ENCODE measurements around the gene ITGA2.

ITGA2 gene

DNA sequence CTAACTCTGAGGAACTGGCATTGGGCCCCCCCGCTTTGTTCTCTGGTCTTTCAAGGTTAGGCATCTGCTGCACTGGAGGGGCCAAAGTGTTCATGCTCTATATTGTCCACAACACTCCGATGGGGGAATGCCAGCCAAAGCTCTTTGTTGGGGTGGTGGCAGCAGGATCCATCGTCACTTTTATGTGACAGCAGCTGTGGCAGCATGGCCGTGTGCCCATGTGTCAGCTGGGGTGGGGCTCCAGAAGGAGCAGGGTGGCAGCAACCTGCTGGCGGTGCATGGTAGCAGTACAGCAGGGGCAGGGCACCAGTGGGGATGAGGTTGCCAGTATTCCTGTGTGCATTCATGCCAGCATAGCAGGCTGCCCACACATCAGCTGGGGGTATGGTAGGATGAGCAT is 28.2 kb downstream of the ITGA2 start:
- DNase-seq (ENCODE audit: insufficient read length, low spot score): no peak
- no peak for FAIRE-seq

DNA sequence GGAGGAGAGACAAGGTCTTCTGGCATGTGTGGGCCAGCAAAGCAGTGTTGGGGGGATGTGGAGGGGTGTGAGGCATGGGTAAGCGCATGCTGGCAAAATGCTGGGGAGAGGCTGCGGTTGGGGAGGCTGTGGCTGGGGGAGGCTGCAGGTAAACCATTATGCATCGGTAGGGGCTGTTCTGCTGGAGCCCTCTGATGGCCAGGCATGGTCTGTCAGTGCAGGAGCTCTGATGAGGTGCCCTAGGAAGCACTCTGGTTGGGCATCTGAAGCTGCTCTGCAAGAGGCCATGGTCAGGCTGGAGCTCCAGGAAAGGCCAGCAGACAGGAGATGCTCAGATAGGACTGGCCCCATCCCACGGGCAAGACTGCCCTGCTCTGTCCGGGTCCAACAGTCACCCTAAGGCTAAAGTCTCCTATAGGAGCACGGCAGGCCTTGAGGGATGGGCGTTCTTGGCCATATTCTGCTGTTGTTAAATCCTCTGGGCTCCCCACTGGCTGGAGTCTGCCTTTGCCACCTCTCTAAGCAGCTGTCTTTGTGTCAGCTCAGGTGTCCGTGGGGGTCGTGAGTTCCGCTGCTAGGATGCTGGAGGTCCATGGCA is 28.7 kb downstream of the ITGA2 start:
- FAIRE-seq (no peak), DNase-seq (ENCODE audit: insufficient read length, low spot score) (no peak)

DNA sequence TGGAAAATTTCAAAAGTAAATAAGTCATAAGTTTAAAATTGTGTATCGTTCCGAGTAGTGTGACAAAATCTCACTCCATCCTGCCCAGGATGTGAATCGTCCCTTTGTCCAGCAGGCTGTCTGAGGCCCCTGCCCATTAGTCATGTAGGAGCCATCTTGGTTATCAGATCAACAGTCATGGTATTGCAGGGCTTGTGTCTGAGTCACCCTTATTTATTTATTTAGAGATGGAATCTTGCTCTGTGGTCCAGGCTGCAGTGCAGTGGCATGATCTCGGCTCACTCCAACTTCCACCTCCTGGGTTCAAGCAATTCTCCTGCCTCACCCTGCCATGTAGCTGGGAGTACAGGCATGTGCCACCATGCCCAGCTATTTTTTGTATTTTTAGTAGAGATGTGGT is 30.2 kb downstream of the ITGA2 start:
- DNase-seq (ENCODE audit: insufficient read length, low spot score): no peak
- no peak for FAIRE-seq

DNA sequence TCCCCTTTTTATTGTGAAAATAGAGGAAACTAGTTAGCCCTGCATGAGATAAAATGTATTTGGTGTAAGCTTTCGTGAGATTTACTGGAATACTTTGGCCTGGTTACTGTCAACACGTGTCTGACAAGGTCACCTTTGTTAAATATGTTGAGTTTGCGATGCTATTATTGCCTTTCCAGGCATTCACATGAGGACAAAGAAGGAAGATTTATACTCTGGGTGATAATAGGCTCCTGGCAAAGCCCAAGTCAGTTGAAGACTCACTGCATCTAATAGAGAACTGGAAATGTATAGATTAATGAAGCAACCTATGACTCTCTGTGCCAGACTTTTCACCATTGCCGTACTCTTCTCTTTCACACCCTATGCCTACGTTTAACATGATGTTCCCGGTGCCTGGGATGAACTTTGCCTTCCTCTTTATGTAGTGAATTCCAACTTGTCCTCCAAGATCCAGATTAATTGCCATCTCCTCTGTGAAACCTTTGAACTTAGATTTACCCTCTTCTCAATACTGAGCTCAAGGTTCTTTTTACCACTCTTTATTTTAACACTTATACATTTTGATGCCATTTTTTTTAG is 33.9 kb downstream of the ITGA2 start:
- DNase-seq (ENCODE audit: insufficient read length, low spot score) (no peak), FAIRE-seq (no peak)

DNA sequence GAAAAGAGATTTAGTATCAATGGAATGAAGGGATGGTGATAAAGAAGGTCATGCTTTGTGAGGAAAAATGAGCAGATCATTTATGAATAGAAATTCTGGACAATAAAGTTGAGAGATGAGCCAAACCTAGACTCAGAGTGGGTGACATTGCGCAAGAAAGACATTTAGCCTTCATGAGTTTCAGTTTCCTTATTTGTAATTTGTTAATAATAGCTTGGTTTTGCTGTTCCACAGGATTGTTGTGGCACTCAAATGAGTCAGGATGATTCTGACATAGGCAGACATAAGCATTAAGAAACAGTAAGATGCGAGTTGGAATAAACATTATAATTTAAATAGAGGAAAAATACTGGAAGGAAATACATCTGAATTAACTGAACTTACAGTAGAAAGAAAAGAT is 34.8 kb downstream of the ITGA2 start:
- FAIRE-seq (peak; percentile 67), DNase-seq (ENCODE audit: insufficient read length, low spot score) (no peak)

DNA sequence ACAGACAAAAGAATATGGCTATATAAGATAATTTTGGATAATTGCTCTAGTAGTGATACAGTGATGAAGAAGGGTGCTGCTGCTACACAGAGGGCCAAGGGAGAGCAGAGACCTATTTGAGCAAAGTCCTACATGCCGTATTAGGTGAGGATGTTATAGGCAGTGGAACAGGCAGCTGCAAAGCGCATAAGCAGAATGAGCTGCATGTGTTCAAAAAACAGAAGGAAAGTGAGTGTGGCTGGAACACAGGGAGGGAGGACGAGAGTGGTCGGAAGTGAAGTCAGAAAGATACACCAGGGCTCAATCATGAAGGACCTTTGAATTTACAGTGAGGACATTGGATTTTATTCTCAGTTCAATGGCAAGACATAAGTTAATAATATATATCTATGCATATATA is 35.4 kb downstream of the ITGA2 start:
- DNase-seq (ENCODE audit: insufficient read length, low spot score) (no peak), FAIRE-seq (no peak)

DNA sequence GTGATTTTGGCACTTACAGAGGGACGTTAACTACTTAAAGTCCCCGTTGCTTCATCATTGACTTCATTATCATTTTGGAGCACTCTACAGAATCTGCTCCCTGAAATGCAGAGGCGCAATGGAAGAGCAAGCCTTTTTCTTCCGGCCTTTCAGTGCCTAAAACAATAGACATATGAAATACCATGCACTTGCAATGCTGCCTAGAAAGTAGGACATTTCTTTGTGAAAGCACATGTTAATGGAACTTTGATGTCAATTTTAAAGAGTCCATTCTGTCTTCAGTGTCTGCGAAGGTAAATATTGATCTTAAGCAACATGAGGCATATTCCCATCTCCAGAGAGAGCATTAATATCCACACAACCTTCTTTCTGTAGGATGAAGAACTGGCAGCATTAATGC is 36.3 kb downstream of the ITGA2 start:
- FAIRE-seq: no peak

DNA sequence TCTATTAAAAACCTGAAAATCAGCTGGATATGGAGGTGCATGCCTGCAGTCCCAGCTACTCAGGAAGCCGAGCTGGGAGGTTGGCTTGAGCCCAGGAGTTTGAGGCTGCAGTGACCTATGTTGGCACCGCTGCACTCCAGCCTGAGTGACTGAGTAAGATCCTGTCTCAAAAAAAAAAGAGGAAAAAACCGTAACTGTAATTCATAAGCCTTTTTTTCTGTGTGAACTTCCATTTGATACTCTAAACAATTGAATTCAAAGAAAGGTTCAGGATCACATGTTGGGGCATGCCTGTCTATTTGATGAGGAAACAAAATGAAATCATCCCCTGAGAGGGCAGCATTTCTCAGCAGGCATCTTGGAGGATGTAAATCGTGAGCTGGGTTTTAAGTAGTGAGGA is 38.8 kb downstream of the ITGA2 start:
- no peak for FAIRE-seq
- no peak for DNase-seq (ENCODE audit: insufficient read length, low spot score)

More for the DNA sequence above, 36.3 kb downstream of the ITGA2 start:
- DNase-seq (ENCODE audit: insufficient read length, low spot score): no peak

DNA sequence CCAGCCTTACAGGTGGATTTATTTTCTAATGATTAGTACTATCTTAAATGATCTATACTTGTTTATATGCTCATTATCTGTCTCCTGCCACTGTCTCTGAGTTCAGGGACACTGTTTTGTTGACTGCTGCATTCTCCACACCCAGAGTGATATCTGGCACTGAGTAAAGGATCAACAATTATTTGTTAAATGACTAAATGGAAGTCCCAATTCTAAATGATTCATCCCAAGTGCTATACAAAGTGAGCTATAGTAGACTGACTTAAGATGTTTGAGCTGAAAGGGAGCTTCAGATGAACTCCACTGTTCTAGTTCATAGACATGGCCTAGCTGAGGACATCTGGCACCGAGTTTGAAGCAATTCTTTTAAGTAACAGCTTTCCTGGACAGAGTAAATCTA is 40.5 kb downstream of the ITGA2 start:
- DNase-seq (ENCODE audit: insufficient read length, low spot score) (no peak), FAIRE-seq (no peak)

DNA sequence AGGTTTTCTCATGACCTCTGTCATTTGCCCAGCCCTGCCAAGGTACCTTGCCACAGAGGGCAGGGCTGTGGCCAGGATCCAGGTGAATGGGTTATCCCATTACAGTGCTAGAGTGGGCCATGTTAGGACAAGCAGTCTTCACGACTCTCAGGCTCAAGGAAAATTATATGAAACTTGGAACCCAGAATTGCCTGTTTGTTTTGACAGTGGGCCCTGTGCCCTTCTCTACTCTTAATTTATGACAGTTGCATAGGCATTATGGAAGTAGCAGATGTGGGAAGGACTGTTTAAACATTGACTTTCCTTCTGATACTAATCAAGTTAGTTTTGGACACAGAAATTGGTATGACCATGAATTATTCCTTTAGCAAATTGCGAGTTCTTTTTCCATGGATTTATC is 41.7 kb downstream of the ITGA2 start:
- no peak for DNase-seq (ENCODE audit: insufficient read length, low spot score)
- FAIRE-seq: no peak

DNA sequence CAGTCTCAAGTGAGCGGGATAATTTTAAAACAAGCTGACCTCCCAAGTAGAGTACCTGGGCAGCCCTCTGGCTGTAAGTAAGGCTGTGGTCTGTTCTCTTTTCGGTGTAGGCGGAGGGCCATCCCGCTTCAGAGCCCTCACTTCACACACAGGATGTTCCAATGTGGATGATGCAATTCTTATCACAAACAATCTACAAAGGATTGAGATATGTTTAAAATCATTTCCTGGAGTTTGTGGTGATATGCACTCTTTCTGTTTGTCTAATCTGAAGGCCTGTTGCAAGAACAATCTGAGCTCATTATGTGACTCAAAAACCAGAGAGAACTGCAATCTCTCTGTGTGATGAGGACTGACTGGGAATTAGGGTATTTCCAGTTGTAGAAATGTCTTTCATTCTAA is 42.5 kb downstream of the ITGA2 start:
- FAIRE-seq: no peak

DNA sequence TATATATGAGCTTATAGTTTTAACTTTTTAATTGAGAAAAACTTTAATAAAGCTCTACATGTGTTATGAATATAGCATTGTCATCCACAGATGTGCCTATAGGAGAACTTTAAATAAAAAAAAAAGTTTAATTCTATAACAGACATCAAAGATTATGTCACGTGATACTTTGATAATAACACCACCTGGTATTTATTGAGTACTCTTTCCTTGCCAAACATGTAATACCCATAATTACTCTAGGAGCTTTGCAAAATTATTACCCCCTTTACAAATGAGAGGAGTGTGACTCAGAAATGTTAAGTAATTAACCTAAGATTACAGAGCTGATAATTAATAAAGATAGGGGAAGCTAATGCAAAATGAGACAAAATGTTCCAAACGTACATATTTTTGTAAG is 43.0 kb downstream of the ITGA2 start:
- DNase-seq (ENCODE audit: insufficient read length, low spot score) (no peak), FAIRE-seq (no peak)

More for the DNA sequence above, 42.5 kb downstream of the ITGA2 start:
- no peak for DNase-seq (ENCODE audit: insufficient read length, low spot score)

DNA sequence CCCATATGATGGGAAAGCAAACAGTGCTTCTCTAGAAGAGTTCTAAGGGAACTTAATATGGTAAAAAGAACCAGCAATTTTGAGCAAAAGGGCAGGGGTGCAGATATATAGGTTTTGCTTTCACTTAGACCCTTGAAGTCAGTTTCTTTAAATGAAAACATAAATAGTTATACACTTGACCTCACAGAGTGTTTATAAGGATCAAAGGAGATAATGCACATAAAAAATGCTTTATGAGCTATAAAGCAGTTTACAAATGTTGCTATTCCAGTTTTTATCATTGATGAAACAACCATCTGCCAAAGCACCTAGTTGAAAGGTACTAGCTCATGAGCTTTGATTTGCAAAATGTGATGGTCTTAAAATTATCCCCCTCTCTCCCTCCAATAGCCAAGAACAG is 45.7 kb downstream of the ITGA2 start:
- no peak for FAIRE-seq
- DNase-seq (ENCODE audit: insufficient read length, low spot score): no peak

DNA sequence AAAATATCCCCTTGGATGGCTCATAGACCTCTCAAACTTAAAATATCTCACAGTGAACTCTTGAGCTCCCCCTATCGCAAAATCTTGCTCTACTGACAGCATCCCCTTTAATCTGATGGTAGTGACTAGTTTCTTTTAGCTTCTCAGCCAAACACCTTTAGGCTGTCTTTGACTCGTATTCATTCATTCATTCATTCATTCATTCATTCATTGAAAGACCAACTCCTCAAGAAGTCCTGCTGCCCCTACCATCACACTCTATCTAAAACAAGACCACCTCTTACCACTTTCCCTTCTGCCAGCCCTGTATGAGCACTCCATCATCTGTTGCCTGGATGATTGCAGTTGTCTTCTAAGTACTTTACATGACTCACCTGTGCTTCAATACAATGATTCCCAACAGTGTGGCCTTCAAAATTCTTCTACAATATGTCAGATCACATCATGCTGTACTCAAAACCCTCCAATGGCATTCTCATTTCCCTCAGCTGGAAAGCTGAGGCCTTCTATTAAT is 46.8 kb downstream of the ITGA2 start:
- no peak for DNase-seq (ENCODE audit: insufficient read length, low spot score)
- FAIRE-seq: no peak

DNA sequence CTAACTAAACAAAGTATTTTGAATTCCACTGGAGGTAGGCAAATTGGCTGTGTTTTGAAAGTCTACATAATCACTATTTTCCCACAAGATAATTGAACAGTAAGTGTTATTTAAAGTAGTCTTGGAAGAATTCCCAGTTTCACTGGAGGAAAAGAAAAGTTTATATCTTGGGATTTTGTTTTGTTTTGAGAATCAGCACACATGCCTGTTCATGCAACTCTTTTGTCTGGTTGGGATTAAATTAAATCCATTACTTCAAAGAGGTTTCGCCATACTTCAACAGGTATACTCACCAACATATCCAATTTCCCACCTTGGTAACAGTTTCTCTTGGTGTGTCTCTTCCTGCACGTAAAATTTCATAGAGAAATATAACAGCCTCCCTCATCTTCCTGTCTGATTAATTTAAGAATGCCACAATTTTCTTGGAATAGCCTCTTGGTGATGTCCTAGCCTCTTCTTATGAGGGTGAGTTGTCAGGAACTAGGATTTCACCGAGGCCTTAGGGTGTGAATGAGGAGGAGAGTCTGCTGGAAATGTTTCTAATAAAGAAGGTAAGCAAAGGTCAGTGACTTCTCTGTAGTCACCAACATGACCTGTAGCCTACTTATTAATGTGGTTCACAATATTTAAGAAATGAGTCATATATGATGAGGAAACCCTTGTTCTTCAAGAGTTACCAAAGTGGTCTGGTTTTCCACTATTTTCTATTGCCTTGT is 48.1 kb downstream of the ITGA2 start:
- FAIRE-seq: no peak

DNA sequence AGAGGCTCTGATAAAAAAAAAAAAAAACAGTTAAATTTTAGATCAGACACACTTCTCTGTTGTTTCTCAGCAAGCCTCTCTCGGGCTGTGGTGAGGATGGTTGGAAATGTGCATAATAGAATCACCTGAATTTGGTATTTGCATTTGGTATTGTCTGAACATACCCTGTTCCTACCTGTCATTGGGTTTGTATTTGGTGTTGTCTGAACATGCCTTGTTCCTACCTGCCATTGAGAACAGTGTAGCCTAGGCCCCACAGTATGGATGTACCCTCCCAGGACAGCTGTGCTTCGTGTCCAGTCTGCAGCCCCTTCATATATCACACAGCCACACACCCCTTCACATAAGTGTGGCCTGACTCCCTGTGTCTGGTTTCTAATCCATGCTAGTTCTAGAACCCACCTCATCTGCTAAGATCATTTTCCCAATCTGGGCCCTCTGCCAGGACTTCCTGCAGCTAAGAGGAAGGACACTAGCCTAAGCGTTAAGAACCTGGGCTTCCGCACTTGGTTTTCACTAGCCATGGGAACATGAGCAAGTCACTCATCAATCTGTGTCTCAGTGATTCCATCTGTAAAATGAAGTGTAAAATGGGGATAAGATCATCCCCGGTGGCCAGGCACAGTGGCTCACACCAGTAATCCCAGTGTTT is 49.2 kb downstream of the ITGA2 start:
- DNase-seq (ENCODE audit: insufficient read length, low spot score) (no peak), FAIRE-seq (no peak)

More for the DNA sequence above, 48.1 kb downstream of the ITGA2 start:
- no peak for DNase-seq (ENCODE audit: insufficient read length, low spot score)

DNA sequence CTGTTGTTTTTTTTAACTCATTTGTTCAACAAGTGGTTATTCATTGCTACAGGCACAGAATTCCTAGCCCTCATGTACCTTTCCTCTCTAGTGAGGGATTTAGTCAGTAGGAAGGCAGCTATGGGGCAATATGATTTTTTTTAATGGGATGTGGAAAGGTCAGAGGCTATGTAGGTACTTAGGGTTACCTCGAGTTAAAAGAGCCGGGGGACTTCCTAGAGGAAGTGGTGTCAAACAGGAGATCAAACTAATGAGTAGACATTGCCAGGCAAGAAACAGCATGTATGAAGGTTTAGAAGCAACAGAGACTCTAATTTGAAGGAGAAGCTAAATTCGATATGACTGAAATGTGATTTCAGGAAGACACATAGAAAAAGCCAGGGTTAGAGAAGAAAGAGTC is 50.7 kb downstream of the ITGA2 start:
- no peak for DNase-seq (ENCODE audit: insufficient read length, low spot score)
- FAIRE-seq: no peak

DNA sequence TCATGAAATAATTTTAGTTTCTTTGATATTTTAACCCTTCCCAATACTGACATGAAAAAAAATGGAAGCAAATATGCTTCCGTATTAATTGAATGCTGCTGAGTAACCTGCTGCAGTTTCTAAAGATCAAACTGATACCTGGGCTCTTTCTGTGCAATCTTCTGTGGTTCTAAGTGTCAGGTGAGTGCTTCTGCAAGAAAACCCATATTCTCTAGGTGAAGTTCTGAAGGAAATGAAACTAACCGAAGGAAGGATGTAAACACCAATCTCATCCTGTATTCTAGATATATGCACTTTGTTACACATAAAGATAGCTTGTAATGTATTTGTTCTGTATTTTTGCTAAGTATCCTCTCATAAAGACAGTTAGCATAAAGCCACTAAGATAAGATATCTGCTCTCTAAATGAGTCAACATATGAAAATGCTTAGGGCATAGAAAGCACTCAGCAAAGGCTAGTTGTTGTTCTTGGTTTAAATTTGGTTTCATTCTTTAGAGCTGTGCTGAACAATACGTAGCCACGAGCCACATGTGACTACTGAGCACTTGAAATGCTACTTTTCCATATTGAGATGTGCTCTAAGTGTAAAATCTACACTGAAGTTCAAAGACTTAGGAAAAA is 52.0 kb downstream of the ITGA2 start:
- DNase-seq (ENCODE audit: insufficient read length, low spot score) (no peak), FAIRE-seq (peak; percentile 21)

DNA sequence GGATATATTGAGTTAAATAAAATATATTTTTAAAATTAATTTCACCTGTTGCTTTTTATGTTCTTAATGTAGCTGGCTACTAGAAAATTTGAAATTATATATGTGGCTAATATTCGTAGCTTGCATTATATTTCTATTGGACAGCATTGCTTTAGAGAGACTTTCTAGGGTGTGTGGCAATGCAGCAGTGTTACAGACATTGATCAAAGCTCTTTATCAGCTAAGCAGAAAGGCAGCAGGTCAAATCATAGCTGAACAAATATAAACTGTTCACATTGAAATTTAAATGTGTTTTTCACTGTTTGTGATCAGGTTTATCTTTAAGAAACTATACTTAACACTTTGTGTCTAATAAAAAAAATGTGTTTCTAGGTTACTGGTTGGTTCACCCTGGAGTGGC is 52.6 kb downstream of the ITGA2 start:
- FAIRE-seq: no peak
- DNase-seq (ENCODE audit: insufficient read length, low spot score): no peak

DNA sequence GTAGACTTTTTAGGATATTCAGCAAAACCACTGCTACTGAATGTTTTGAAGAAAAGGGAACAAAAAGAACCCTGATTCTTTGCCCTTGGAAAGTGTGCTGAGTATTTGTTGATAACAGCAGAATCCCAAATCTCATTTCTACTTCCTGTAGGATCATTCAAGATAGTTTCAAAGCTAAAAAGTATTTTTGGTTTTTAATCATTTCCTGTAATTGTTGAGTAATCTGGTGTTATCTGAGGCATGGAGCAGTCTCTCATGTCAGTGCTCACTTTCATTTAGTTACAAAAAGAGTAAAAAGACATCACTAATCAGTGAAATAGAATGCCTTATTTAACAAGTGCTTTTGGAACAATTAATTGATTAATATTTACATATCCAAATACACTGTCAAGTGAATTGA is 56.1 kb downstream of the ITGA2 start:
- no peak for FAIRE-seq
- DNase-seq (ENCODE audit: insufficient read length, low spot score): no peak

DNA sequence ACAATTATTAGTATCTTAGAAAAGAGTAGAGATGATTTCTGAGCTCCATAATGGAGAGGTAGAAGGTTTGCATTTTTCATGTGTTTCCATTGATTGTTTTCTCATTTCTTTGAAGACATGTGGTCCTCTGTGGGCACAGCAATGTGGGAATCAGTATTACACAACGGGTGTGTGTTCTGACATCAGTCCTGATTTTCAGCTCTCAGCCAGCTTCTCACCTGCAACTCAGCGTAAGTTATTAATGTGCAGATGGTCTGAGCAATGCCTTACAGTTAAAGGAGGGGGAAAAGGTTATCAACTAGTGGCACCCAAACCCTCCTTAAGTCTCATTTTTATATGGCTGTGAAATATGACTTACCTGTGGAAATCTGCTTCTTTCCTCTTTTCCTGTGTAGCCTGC is 59.1 kb downstream of the ITGA2 start:
- FAIRE-seq (no peak), DNase-seq (ENCODE audit: insufficient read length, low spot score) (no peak)

Measured in GM19239 (cell line).